Nephron progenitor cell (in vitro differentiated cells): ENCODE data around the gene CLCN6.

ENCODE experiments used
- DNase-seq: peaks from one replicate; pipeline ENCODE4 v3.0.0; 2021
- H3K27ac Mint-ChIP-seq: 2 replicates; pipeline ENCODE4 v1.8.0; 2021; ENCODE audit warnings: mild to moderate bottlenecking, moderate library complexity, mixed read lengths
- H3K27me3 Mint-ChIP-seq: 2 replicates; pipeline ENCODE4 v1.8.0; 2021; ENCODE audit warnings: mild to moderate bottlenecking, low read depth, mixed read lengths; ENCODE audit not compliant: poor library complexity
- H3K36me3 Mint-ChIP-seq: 2 replicates; pipeline ENCODE4 v1.8.0; 2021; ENCODE audit warnings: low read depth, mixed read lengths
- H3K4me1 Mint-ChIP-seq: 2 replicates; pipeline ENCODE4 v1.8.0; 2021; ENCODE audit warnings: mixed read lengths
- H3K4me3 Mint-ChIP-seq: 2 replicates; pipeline ENCODE4 v1.8.0; 2021; ENCODE audit warnings: mild to moderate bottlenecking, moderate library complexity, mixed read lengths
- H3K9me3 Mint-ChIP-seq: 2 replicates; pipeline ENCODE4 v1.8.0; 2021; ENCODE audit warnings: mild to moderate bottlenecking, moderate library complexity, mixed read lengths
- TF ChIP-seq, protein P1 (sequence below): fragments of 200-600 bp; sonication (generic); IDR thresholded peaks from 2 replicates; pipeline ENCODE4 v1.5.0; 2021; ENCODE audit warnings: antibody characterized with exemption

The CLCN6 gene

GRCh38 chr1:11886986-11887665 lies 81.1 kb downstream of the CLCN6 start:
- H3K4me1 Mint-ChIP-seq = peaks cover 29% of the 10 kb centered on the region
- H3K27ac Mint-ChIP-seq = no peak overlapping the region
- no peaks in the 10 kb centered on the region for H3K9me3 Mint-ChIP-seq
- no peaks in the 10 kb centered on the region for H3K36me3 Mint-ChIP-seq
- TF ChIP-seq, protein P1, sequence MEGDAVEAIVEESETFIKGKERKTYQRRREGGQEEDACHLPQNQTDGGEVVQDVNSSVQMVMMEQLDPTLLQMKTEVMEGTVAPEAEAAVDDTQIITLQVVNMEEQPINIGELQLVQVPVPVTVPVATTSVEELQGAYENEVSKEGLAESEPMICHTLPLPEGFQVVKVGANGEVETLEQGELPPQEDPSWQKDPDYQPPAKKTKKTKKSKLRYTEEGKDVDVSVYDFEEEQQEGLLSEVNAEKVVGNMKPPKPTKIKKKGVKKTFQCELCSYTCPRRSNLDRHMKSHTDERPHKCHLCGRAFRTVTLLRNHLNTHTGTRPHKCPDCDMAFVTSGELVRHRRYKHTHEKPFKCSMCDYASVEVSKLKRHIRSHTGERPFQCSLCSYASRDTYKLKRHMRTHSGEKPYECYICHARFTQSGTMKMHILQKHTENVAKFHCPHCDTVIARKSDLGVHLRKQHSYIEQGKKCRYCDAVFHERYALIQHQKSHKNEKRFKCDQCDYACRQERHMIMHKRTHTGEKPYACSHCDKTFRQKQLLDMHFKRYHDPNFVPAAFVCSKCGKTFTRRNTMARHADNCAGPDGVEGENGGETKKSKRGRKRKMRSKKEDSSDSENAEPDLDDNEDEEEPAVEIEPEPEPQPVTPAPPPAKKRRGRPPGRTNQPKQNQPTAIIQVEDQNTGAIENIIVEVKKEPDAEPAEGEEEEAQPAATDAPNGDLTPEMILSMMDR = no peak
- no peak for DNase-seq
- H3K4me3 Mint-ChIP-seq = no peak overlapping the region
- peaks cover 27% of the 10 kb centered on the region for H3K27me3 Mint-ChIP-seq

DNA sequence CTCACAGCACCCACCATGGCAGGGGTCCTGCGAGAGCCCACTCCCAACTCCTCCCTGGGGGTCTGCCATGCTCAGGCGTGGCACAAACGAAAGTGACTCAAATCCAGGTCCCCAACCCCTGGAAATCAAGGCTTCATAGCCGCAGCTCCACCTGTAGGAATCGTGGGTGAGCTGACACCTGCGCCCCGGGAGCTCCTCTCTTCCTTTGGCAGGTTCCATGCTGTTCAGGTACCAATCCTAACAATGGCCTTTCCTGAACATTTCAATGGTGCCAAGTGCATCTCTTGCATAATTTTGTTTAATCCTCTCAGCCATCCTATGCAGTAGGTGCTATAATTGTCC lies 81.6 kb downstream of the CLCN6 start:
- no peak for DNase-seq
- H3K9me3 Mint-ChIP-seq = no peaks in the 10 kb centered on the region
- no peak overlapping the region for H3K4me3 Mint-ChIP-seq
- H3K27ac Mint-ChIP-seq = peak overlapping the region; percentile 39
- no peaks in the 10 kb centered on the region for H3K36me3 Mint-ChIP-seq
- H3K4me1 Mint-ChIP-seq = peaks cover 24% of the 10 kb centered on the region
- TF ChIP-seq, protein P1 = no peak
- peaks cover 29% of the 10 kb centered on the region for H3K27me3 Mint-ChIP-seq

- Mint-ChIP-seq H3K9me3 (no peaks in the 10 kb centered on the region), H3K27me3 (peaks cover 30% of the 10 kb centered on the region), H3K4me3 (no peak overlapping the region), H3K4me1 (peaks cover 17% of the 10 kb centered on the region), H3K36me3 (no peaks in the 10 kb centered on the region), H3K27ac (no peak overlapping the region)
- TF ChIP-seq, protein P1 = no peak
- no peak for DNase-seq
These were observed 82.3 kb downstream of the CLCN6 start for GRCh38 chr1:11888206-11888876.

- no peaks in the 10 kb centered on the region for H3K36me3 Mint-ChIP-seq
- H3K27ac Mint-ChIP-seq = no peak overlapping the region
- no peak for DNase-seq
- H3K27me3 Mint-ChIP-seq = peaks cover 30% of the 10 kb centered on the region
- no peaks in the 10 kb centered on the region for H3K9me3 Mint-ChIP-seq
- peaks cover 15% of the 10 kb centered on the region for H3K4me1 Mint-ChIP-seq
- no peak overlapping the region for H3K4me3 Mint-ChIP-seq
- TF ChIP-seq, protein P1 = no peak
These were observed 82.9 kb downstream of the CLCN6 start for GRCh38 chr1:11888877-11889208.

DNA sequence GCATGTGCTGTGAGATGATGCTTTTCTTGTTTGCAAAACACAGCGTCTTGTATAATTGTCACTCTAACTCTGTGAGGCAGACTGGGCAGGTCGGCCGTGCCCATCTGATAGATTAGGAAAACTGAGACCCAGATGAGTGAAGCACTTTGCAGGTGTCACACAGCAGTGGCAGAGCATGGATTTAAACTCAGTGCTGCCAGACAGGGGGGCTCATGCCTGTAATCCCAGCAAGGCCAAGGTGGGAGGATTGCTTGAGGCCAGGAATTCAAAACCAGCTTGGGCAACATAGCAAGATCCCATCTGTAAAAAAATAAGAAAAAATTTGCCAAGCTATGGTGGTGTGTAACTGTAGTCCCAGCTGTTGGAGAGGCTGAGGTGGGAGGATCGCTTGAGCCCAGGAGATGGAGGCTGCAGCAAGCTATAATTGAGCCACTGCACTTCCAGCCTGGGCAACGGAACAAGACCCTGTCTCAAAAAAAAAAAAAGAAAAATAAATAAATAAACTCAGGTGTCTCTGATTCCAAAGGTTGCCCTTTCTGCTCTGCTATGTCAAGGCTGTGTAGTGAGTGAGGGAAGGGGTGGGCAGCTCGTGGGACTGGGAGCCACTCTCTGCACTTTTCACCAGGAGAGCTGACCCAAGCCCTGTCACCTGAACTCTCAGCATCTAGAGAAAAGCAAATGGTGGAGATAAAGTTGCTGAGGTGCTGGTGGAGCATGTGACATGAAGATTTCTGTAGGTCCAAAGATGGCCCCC lies 85.6 kb downstream of the CLCN6 start:
- no peak overlapping the region for H3K4me3 Mint-ChIP-seq
- H3K4me1 Mint-ChIP-seq = peaks cover 6% of the 10 kb centered on the region
- H3K36me3 Mint-ChIP-seq = no peaks in the 10 kb centered on the region
- no peaks in the 10 kb centered on the region for H3K9me3 Mint-ChIP-seq
- no peak for DNase-seq
- H3K27ac Mint-ChIP-seq = no peak overlapping the region
- TF ChIP-seq, protein P1 = no peak
- H3K27me3 Mint-ChIP-seq = peaks cover 32% of the 10 kb centered on the region
